ENCODE measurements around the gene NLGN4Y. TPM values are rescaled to one million over a fixed set of nuclear protein-coding genes. Genes with fewer than 3 reads are reported as not detected.

Gene NLGN4Y
- total RNA-seq, 8 experiments from 2014 or later, result 5.1 to 32.4 (median 21.1) TPM; not detected in 2

DNA sequence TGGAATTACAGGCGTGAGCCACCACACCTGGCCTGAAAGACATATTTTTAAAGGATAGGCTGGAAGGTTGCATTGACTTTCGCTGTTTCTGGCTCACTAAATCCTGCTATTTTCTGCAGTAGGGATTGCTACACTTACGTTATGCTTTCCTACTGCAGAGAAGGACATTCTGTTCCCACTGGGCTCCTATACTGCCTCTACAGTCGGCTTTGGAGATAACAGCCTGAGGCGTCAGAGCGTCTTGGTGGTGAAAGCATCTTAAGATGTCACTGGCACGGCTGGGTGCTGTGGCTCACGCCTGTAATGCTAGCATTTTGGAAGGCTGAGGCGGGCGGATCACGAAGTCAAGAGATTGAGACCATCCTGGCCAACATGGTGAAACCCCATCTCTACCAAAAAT, 77.0 kb downstream of the NLGN4Y start:
- in situ Hi-C loops (cut with MboI; ENCODE audit: low pct_unique_long_range_greater_than_20kb in 2 of 9, low sequenced_read_pairs in 9 of 9, unreplicated experiment in 9 of 9), result loop anchor here in 1 of 9 experiments (25.0 kb wide), 1 partner anchor 111 kb away; no protein-coding TSS in a partner anchor
- WGBS, 10 experiments, result 100% methylated on average over 2 of the region's 11 CpGs; no CpG with 5 or more reads in 9 of the 10 experiments
- ATAC-seq (replicated peaks in 6 of 8), result no peak
- Histone ChIP-seq H3K27ac (no peak overlapping the region), H3K4me1 (replicated peaks in 1 of 2) (no peaks in the 10 kb centered on the region), H3K4me3 (no peak overlapping the region)

- Histone ChIP-seq H3K4me3 (no peak overlapping the region), H3K4me1 (replicated peaks in 1 of 2) (no peaks in the 10 kb centered on the region), H3K27ac (no peak overlapping the region)
- ATAC-seq (replicated peaks in 6 of 8), result no peak
- no CpG with 5 or more reads among the region's 1 CpG for WGBS, 10 experiments
- in situ Hi-C loops (cut with MboI; ENCODE audit: low pct_unique_long_range_greater_than_20kb in 2 of 9, low sequenced_read_pairs in 9 of 9, unreplicated experiment in 9 of 9), result loop anchor here in 1 of 9 experiments (25.0 kb wide), 1 partner anchor 95 kb away; no protein-coding TSS in a partner anchor
These were observed 93.3 kb downstream of the NLGN4Y start for GRCh38 chrY:14617625-14618024.

DNA sequence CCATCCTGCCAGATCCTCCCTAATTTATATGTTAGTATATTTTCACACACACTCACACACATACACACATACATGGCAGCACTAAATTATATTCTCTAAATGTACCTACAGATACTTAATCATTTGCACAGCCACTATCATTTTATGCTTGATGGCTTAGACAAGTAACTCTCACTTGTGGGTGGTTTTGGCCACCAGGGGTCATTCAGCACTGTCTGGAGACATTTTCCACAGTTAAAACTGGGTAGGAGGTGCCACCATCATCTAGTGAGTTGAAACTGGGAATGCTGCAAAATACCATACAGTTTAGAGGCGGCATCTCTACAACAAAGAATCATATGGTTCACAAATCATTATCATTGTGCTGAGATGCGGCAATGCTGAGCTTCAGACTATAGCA, 94.2 kb downstream of the NLGN4Y start:
- no peak overlapping the region for H3K27ac ChIP-seq
- ATAC-seq (replicated peaks in 6 of 8), result no peak
- H3K4me1 ChIP-seq (replicated peaks in 1 of 2), result no peaks in the 10 kb centered on the region
- H3K4me3 ChIP-seq, result no peak overlapping the region
- WGBS, 10 experiments, result no CpG with 5 or more reads among the region's 2 CpGs
- in situ Hi-C loops (cut with MboI; ENCODE audit: low pct_unique_long_range_greater_than_20kb in 2 of 9, low sequenced_read_pairs in 9 of 9, unreplicated experiment in 9 of 9), result loop anchor here in 1 of 9 experiments (25.0 kb wide), 1 partner anchor 94 kb away; no protein-coding TSS in a partner anchor

DNA sequence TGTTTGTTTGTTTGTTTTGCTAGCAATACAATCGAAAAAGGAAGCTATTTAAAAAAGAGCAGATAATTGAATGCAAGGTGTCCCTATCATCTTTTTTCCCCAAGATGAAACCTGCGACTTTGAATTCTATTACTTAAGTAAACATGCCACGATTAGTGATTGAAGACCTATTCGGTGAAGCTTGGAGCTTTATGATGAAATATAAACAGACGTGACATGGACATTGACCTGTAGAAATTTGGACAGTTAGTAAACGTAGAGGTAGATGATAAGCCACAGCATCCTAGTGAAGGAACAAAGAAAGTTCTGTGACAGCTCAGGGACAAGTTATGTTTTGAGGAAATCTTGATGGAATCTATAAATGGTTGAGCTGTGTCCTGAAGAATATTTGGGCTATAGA, 103.9 kb downstream of the NLGN4Y start:
- in situ Hi-C loops (cut with MboI; ENCODE audit: low pct_unique_long_range_greater_than_20kb in 2 of 9, low sequenced_read_pairs in 9 of 9, unreplicated experiment in 9 of 9), result no loop called here
- 90 to 100% (median 93%) methylated on average over 2 to 3 of the region's 6 CpGs; no CpG with 5 or more reads in 7 of the 10 experiments for WGBS, 10 experiments
- H3K27ac ChIP-seq, result no peak overlapping the region
- ATAC-seq (replicated peaks in 6 of 8), result no peak
- H3K4me1 ChIP-seq (replicated peaks in 1 of 2), result no peaks in the 10 kb centered on the region
- no peak overlapping the region for H3K4me3 ChIP-seq

- no peak overlapping the region for H3K4me3 ChIP-seq
- in situ Hi-C loops (cut with MboI; ENCODE audit: low pct_unique_long_range_greater_than_20kb in 2 of 9, low sequenced_read_pairs in 9 of 9, unreplicated experiment in 9 of 9), result no loop called here
- H3K4me1 ChIP-seq (replicated peaks in 1 of 2), result no peaks in the 10 kb centered on the region
- WGBS, 10 experiments, result 14 to 100% (median 80%) methylated on average over 1 of the region's 1 CpG; no CpG with 5 or more reads in 7 of the 10 experiments
- H3K27ac ChIP-seq, result no peak overlapping the region
- no peak for ATAC-seq (replicated peaks in 6 of 8)
These were observed 107.3 kb downstream of the NLGN4Y start for GRCh38 chrY:14631676-14632075.

DNA sequence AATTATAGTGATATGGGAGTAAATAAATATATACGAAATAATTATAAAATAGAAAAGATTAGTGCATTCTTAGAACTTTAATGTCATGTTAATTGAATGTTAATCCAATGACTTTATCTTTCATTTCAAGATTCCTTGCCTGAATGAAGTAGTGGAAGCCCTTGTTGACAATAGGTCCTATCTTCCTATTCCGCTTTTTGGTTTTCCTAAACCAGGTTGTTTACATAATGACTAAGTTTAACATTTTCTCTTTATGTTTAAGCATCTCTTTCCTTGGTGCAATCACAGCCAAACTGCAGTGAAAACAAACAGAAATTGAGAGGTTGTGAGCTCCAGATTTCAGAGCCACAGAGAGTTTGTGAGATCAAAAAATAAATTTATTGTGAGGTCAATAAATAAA, 109.4 kb downstream of the NLGN4Y start:
- H3K27ac ChIP-seq, result no peak overlapping the region
- no peaks in the 10 kb centered on the region for H3K4me1 ChIP-seq (replicated peaks in 1 of 2)
- H3K4me3 ChIP-seq, result no peak overlapping the region
- in situ Hi-C loops (cut with MboI; ENCODE audit: low pct_unique_long_range_greater_than_20kb in 2 of 9, low sequenced_read_pairs in 9 of 9, unreplicated experiment in 9 of 9), result no loop called here
- ATAC-seq (replicated peaks in 6 of 8), result no peak
- WGBS, 10 experiments, result 80 to 100% methylated on average over 1 of the region's 2 CpGs; no CpG with 5 or more reads in 8 of the 10 experiments

GRCh38 chrY:14634954-14635353, 110.6 kb downstream of the NLGN4Y start:
- H3K4me1 ChIP-seq (replicated peaks in 1 of 2), result no peaks in the 10 kb centered on the region
- in situ Hi-C loops (cut with MboI; ENCODE audit: low pct_unique_long_range_greater_than_20kb in 2 of 9, low sequenced_read_pairs in 9 of 9, unreplicated experiment in 9 of 9), result no loop called here
- H3K27ac ChIP-seq, result no peak overlapping the region
- no peak for ATAC-seq (replicated peaks in 6 of 8)
- H3K4me3 ChIP-seq, result no peak overlapping the region

- no peak overlapping the region for H3K4me3 ChIP-seq
- no peak overlapping the region for H3K27ac ChIP-seq
- in situ Hi-C loops (cut with MboI; ENCODE audit: low pct_unique_long_range_greater_than_20kb in 2 of 9, low sequenced_read_pairs in 9 of 9, unreplicated experiment in 9 of 9), result no loop called here
- no peaks in the 10 kb centered on the region for H3K4me1 ChIP-seq (replicated peaks in 1 of 2)
- no peak for ATAC-seq (replicated peaks in 6 of 8)
These were observed 113.2 kb downstream of the NLGN4Y start for GRCh38 chrY:14637551-14637950.

DNA sequence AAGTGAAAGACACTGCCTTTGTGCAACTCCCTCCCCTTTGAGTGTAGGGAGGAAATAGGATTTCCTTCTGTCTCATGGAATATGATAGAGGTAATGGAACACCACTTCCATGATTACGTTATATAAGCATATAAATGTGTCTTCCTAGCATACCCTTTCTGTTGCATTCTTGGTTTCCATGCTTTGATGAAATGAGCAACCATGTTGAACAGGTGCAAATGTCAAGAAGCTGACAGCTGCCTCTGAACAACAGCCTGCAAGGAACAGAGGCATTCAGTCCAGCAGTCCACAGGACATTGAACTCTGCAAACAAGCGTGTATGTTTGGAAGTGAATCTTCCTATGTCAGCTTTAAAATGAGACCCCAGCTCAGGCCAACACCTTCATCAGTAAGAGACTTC, 117.5 kb downstream of the NLGN4Y start:
- in situ Hi-C loops (cut with MboI; ENCODE audit: low pct_unique_long_range_greater_than_20kb in 2 of 9, low sequenced_read_pairs in 9 of 9, unreplicated experiment in 9 of 9), result no loop called here
- no peak for ATAC-seq (replicated peaks in 6 of 8)

GRCh38 chrY:14644157-14644952, 120.0 kb downstream of the NLGN4Y start:
- Histone ChIP-seq H3K27ac (no peak overlapping the region), H3K4me1 (replicated peaks in 1 of 2) (no peaks in the 10 kb centered on the region), H3K4me3 (no peak overlapping the region)
- ATAC-seq (replicated peaks in 6 of 8), result peak in 5 of 8 experiments; percentile 20 to 98 (median 97)
- 0 to 92% (median 83%) methylated on average over 1 to 2 of the region's 6 CpGs; no CpG with 5 or more reads in 7 of the 10 experiments for WGBS, 10 experiments
- in situ Hi-C loops (cut with MboI; ENCODE audit: low pct_unique_long_range_greater_than_20kb in 2 of 9, low sequenced_read_pairs in 9 of 9, unreplicated experiment in 9 of 9), result no loop called here

More for the DNA sequence above, 117.5 kb downstream of the NLGN4Y start:
- H3K4me3 ChIP-seq, result no peak overlapping the region
- no CpG with 5 or more reads among the region's 2 CpGs for WGBS, 10 experiments
- no peak overlapping the region for H3K27ac ChIP-seq
- H3K4me1 ChIP-seq (replicated peaks in 1 of 2), result no peaks in the 10 kb centered on the region

DNA sequence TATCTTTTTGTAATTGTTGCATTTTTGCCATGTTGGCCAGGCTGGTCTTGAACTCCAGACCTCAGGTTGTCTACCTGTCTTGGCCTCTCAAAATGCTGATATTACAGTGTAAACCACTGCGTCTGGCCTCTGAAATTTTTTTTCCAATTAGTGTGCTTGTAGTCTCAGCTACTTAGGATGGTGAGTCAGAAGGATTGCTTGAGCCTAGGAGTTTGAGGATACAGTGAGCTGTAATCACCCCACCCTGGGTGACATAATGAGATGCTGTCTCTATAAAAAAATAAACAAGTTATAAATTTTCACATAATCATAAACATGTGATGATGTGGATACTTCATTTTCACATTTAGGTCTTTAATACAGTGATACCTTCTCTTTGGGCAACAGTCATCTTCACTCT, 154.9 kb downstream of the NLGN4Y start:
- no peaks in the 10 kb centered on the region for H3K4me1 ChIP-seq (replicated peaks in 1 of 2)
- peak in 1 of 8 experiments; percentile 36 for ATAC-seq (replicated peaks in 6 of 8)
- H3K27ac ChIP-seq, result no peak overlapping the region
- 0 to 40% methylated on average over 1 of the region's 1 CpG; no CpG with 5 or more reads in 8 of the 10 experiments for WGBS, 10 experiments
- no peak overlapping the region for H3K4me3 ChIP-seq
- in situ Hi-C loops (cut with MboI; ENCODE audit: low pct_unique_long_range_greater_than_20kb in 2 of 9, low sequenced_read_pairs in 9 of 9, unreplicated experiment in 9 of 9), result no loop called here

DNA sequence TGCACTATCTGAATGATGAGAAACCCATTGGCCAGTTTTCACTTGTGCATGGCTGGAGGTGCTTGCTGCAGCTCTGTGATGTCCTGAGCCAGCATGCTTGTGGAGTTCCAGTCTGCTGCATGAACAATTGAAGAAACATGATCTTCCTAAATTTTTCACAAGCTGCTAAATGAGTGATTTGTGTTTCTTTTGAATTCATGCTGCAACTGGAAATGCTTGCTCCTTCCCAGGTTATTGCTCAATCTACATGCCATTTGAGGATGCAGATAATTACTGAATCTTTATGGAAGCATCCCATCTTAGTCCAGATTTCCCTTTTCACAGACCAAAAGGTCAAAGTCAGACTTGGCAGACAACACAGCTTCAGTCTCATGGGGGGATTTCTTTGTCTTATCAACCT, 170.2 kb downstream of the NLGN4Y start:
- Histone ChIP-seq H3K4me3 (no peak overlapping the region), H3K4me1 (replicated peaks in 1 of 2) (peaks cover 2 to 4% of the 10 kb centered on the region in 2 donors), H3K27ac (no peak overlapping the region)
- in situ Hi-C loops (cut with MboI; ENCODE audit: low pct_unique_long_range_greater_than_20kb in 2 of 9, low sequenced_read_pairs in 9 of 9, unreplicated experiment in 9 of 9), result no loop called here
- ATAC-seq (replicated peaks in 6 of 8), result no peak

GRCh38 chrY:14708158-14708557, 183.8 kb downstream of the NLGN4Y start:
- in situ Hi-C loops (cut with MboI; ENCODE audit: low pct_unique_long_range_greater_than_20kb in 2 of 9, low sequenced_read_pairs in 9 of 9, unreplicated experiment in 9 of 9), result loop anchor here in 1 of 9 experiments (25.0 kb wide), 1 partner anchor 96 kb away; no protein-coding TSS in a partner anchor
- H3K27ac ChIP-seq, result no peak overlapping the region
- no peak for ATAC-seq (replicated peaks in 6 of 8)

DNA sequence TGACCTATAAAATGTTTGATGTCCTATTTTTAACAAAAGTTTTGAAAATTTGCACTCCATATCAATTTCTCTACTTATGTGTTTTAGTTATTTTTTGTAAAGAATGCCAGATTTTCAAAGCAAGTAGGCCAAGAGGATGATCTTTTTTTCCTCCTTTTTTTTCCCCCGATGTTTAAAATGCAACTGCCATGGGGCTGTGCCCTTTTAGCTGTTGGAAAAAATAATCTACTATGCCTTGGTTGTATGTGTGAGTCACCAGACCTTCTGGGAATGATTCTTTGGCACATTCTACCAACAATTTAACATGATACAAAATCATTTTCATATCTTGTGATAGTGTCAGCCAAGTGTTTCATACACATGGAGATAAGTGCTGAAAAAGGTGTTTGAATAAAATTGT, 217.3 kb downstream of the NLGN4Y start:
- WGBS, 10 experiments, result 0 to 100% methylated on average over 1 of the region's 1 CpG; no CpG with 5 or more reads in 8 of the 10 experiments
- Histone ChIP-seq H3K4me1 (replicated peaks in 1 of 2) (no peaks in the 10 kb centered on the region), H3K4me3 (no peak overlapping the region), H3K27ac (no peak overlapping the region)
- in situ Hi-C loops (cut with MboI; ENCODE audit: low pct_unique_long_range_greater_than_20kb in 2 of 9, low sequenced_read_pairs in 9 of 9, unreplicated experiment in 9 of 9), result no loop called here
- peak in 3 of 8 experiments; percentile 22 to 40 (median 39) for ATAC-seq (replicated peaks in 6 of 8)

More at GRCh38 chrY:14708158-14708557, 183.8 kb downstream of the NLGN4Y start:
- no peaks in the 10 kb centered on the region for H3K4me1 ChIP-seq (replicated peaks in 1 of 2)
- no peak overlapping the region for H3K4me3 ChIP-seq
